Measurements from ENCODE around the gene UBAC1. TPM values are rescaled to one million over a fixed set of nuclear protein-coding genes. Genes with fewer than 3 reads are reported as not detected.

The UBAC1 gene
- total and polyA plus RNA-seq, 4 donors = 16.2 to 115 (median 16.4) TPM

GRCh38 chr9:135986605-135987004 lies 25.4 kb upstream of the UBAC1 start:
- Histone ChIP-seq H3K9ac (ENCODE audit: low read depth in 1 of 2, low read length in 2 of 2) (no peak overlapping the region), H3K36me3 (ENCODE audit: control insufficient read depth in 4 of 4, insufficient read depth in 3 of 4, low read depth in 1 of 4, low read length in 3 of 4) (no peaks in the 10 kb centered on the region), H3K4me3 (ENCODE audit: low read depth in 1 of 3, low read length in 3 of 3) (no peak overlapping the region), H3K27me3 (ENCODE audit: control insufficient read depth in 4 of 4, insufficient read depth in 4 of 4, low read length in 3 of 4) (no peaks in the 10 kb centered on the region), H3K27ac (ENCODE audit: low read depth in 1 of 2, low read length in 2 of 2) (no peak overlapping the region), H3K4me1 (ENCODE audit: control insufficient read depth in 4 of 4, insufficient read depth in 4 of 4, low read length in 3 of 4) (peaks cover 4 to 13% (median 10%) of the 10 kb centered on the region in 4 donors), H3K9me3 (ENCODE audit: control insufficient read depth in 4 of 4, low read length in 3 of 4) (no peaks in the 10 kb centered on the region)
- 57% methylated on average over 15 of the region's 15 CpGs for WGBS
- no peak for DNase-seq (ENCODE audit: low spot score)
- no peak for TF ChIP-seq EGR1 (IDR thresholded peaks at IDR 0.05; ENCODE audit: low read depth in 2 of 2)
- no peak for TF ChIP-seq FOXA1 (IDR thresholded peaks at IDR 0.05)
- TF ChIP-seq NR2F2 (IDR thresholded peaks at IDR 0.05) = no peak

- 92% methylated on average over 21 of the region's 21 CpGs for WGBS
- H3K9me3 ChIP-seq (ENCODE audit: control insufficient read depth in 4 of 4, low read length in 3 of 4) = no peaks in the 10 kb centered on the region
- no peaks in the 10 kb centered on the region for H3K27me3 ChIP-seq (ENCODE audit: control insufficient read depth in 4 of 4, insufficient read depth in 4 of 4, low read length in 3 of 4)
- no peak overlapping the region for H3K9ac ChIP-seq (ENCODE audit: low read depth in 1 of 2, low read length in 2 of 2)
- no peaks in the 10 kb centered on the region for H3K36me3 ChIP-seq (ENCODE audit: control insufficient read depth in 4 of 4, insufficient read depth in 3 of 4, low read depth in 1 of 4, low read length in 3 of 4)
- peaks cover 4 to 8% (median 6%) of the 10 kb centered on the region in 4 donors for H3K4me1 ChIP-seq (ENCODE audit: control insufficient read depth in 4 of 4, insufficient read depth in 4 of 4, low read length in 3 of 4)
- TF ChIP-seq FOXA1 (IDR thresholded peaks at IDR 0.05) (no peak), MAX (IDR thresholded peaks at IDR 0.05) (no peak), GABPA (IDR thresholded peaks at IDR 0.05 in 1 of 2, conservative IDR thresholded peaks at IDR 0.05 in 1 of 2) (no peak)
- H3K4me3 ChIP-seq (ENCODE audit: low read depth in 1 of 3, low read length in 3 of 3) = no peak overlapping the region
- no peak for DNase-seq (ENCODE audit: low spot score)
- no peak overlapping the region for H3K27ac ChIP-seq (ENCODE audit: low read depth in 1 of 2, low read length in 2 of 2)
These were observed 24.7 kb upstream of the UBAC1 start for GRCh38 chr9:135985889-135986288.

GRCh38 chr9:135985459-135985774 lies 24.2 kb upstream of the UBAC1 start:
- TF ChIP-seq JUND (IDR thresholded peaks at IDR 0.05) (no peak), YY1 (IDR thresholded peaks at IDR 0.05) (no peak), FOXA2 (IDR thresholded peaks at IDR 0.05) (no peak), EGR1 (IDR thresholded peaks at IDR 0.05; ENCODE audit: low read depth in 2 of 2) (no peak), RXRA (IDR thresholded peaks at IDR 0.05) (no peak), MAX (IDR thresholded peaks at IDR 0.05) (no peak), NR2F2 (IDR thresholded peaks at IDR 0.05) (no peak), HNF4A (conservative IDR thresholded peaks at IDR 0.05) (no peak), GABPA (IDR thresholded peaks at IDR 0.05 in 1 of 2, conservative IDR thresholded peaks at IDR 0.05 in 1 of 2) (no peak), SP1 (IDR thresholded peaks at IDR 0.05) (no peak), RAD21 (IDR thresholded peaks at IDR 0.05) (no peak), TAF1 (conservative IDR thresholded peaks at IDR 0.05) (no peak), ZBTB33 (IDR thresholded peaks at IDR 0.05) (no peak), FOXA1 (IDR thresholded peaks at IDR 0.05) (no peak)
- Histone ChIP-seq H3K27me3 (ENCODE audit: control insufficient read depth in 4 of 4, insufficient read depth in 4 of 4, low read length in 3 of 4) (no peaks in the 10 kb centered on the region), H3K4me3 (ENCODE audit: low read depth in 1 of 3, low read length in 3 of 3) (no peak overlapping the region), H3K36me3 (ENCODE audit: control insufficient read depth in 4 of 4, insufficient read depth in 3 of 4, low read depth in 1 of 4, low read length in 3 of 4) (no peaks in the 10 kb centered on the region), H3K4me1 (ENCODE audit: control insufficient read depth in 4 of 4, insufficient read depth in 4 of 4, low read length in 3 of 4) (peaks cover 3 to 6% (median 4%) of the 10 kb centered on the region in 4 donors), H3K9ac (ENCODE audit: low read depth in 1 of 2, low read length in 2 of 2) (no peak overlapping the region), H3K27ac (ENCODE audit: low read depth in 1 of 2, low read length in 2 of 2) (no peak overlapping the region), H3K9me3 (ENCODE audit: control insufficient read depth in 4 of 4, low read length in 3 of 4) (no peaks in the 10 kb centered on the region)
- no peak for DNase-seq (ENCODE audit: low spot score)
- WGBS = 85% methylated on average over 14 of the region's 14 CpGs

Measured in liver (tissue), 9 donors.